Mesenchymal stem cell (in vitro differentiated cells and primary cell): ENCODE measurements around the gene PLCB1.

Source experiments
- DNase-seq: peaks from one replicate; pipeline ENCODE4 v3.0.0-alpha.2; 2013
- H2AFZ ChIP-seq: one replicate; pipeline ENCODE4 v1.6.1; 2013; ENCODE audit warnings: low read depth, mild to moderate bottlenecking, control low read depth, inconsistent platforms, low read length, moderate library complexity
- H2AK5ac ChIP-seq: 2 replicates; pipeline ENCODE4 v1.6.1; 2013; ENCODE audit warnings: low read length, moderate library complexity, mild to moderate bottlenecking, inconsistent platforms; ENCODE audit not compliant: severe bottlenecking
- H2BK120ac ChIP-seq: one replicate; pipeline ENCODE4 v1.6.1; 2013; ENCODE audit warnings: low read depth, mild to moderate bottlenecking, inconsistent platforms, low read length, moderate library complexity
- H2BK12ac ChIP-seq, 2 experiments: one replicate each; pipeline ENCODE4 v1.6.1; 2013; ENCODE audit warnings: inconsistent platforms in 2 of 2, low read length in 2 of 2, mild to moderate bottlenecking in 2 of 2, moderate library complexity in 2 of 2, control low read depth in 1 of 2
- H2BK15ac ChIP-seq: one replicate; pipeline ENCODE4 v1.6.1; 2013; ENCODE audit warnings: mild to moderate bottlenecking, low read depth, inconsistent platforms; ENCODE audit not compliant: poor library complexity, severe bottlenecking
- H2BK5ac ChIP-seq: 2 replicates; pipeline ENCODE4 v1.6.1; 2013; ENCODE audit warnings: low read depth, mild to moderate bottlenecking, low read length, control low read depth, inconsistent platforms; ENCODE audit not compliant: poor library complexity, severe bottlenecking
- H3K14ac ChIP-seq, 2 experiments: one replicate each; pipeline ENCODE4 v1.6.1; 2013; ENCODE audit warnings: inconsistent platforms in 2 of 2, low read length in 2 of 2, control low read depth in 1 of 2, mild to moderate bottlenecking in 1 of 2, moderate library complexity in 1 of 2
- H3K18ac ChIP-seq, 2 experiments: one replicate each; pipeline ENCODE4 v1.6.1; 2013; ENCODE audit warnings: inconsistent platforms in 2 of 2, low read length in 2 of 2, control low read depth in 1 of 2, low read depth in 1 of 2, mild to moderate bottlenecking in 1 of 2
- H3K23ac ChIP-seq, 2 experiments: one replicate each; pipeline ENCODE4 v1.6.1; 2013; ENCODE audit warnings: inconsistent platforms in 2 of 2, low read length in 2 of 2, mild to moderate bottlenecking in 2 of 2, moderate library complexity in 2 of 2, control low read depth in 1 of 2
- H3K27ac ChIP-seq: 2 replicates; pipeline ENCODE4 v1.5.1; 2013; ENCODE audit warnings: mild to moderate bottlenecking, moderate library complexity, low read length, control low read depth, inconsistent platforms; ENCODE audit not compliant: poor library complexity, severe bottlenecking
- H3K27me3 ChIP-seq, 2 experiments: 2 replicates each; pipeline versions ENCODE4 v1.6.1 to v1.7.0; 2013; ENCODE audit warnings: low read length in 2 of 2, mild to moderate bottlenecking in 2 of 2, moderate library complexity in 2 of 2, control low read depth in 1 of 2, inconsistent platforms in 1 of 2; ENCODE audit not compliant: control insufficient read depth in 1 of 2, insufficient read depth in 1 of 2
- H3K36me3 ChIP-seq, 2 experiments: 2 replicates each; pipeline versions ENCODE4 v1.6.1 to v1.7.0; 2013; ENCODE audit warnings: low read length in 2 of 2, control low read depth in 1 of 2, inconsistent platforms in 1 of 2, low read depth in 1 of 2, mild to moderate bottlenecking in 1 of 2; ENCODE audit not compliant: insufficient read depth in 2 of 2, control insufficient read depth in 1 of 2
- H3K4ac ChIP-seq, 2 experiments: one replicate each; pipeline ENCODE4 v1.6.1; 2013; ENCODE audit warnings: inconsistent platforms in 2 of 2, low read length in 2 of 2, mild to moderate bottlenecking in 2 of 2, moderate library complexity in 2 of 2, control low read depth in 1 of 2, low read depth in 1 of 2
- H3K4me1 ChIP-seq: 2 replicates; pipeline ENCODE4 v1.6.1; 2013; ENCODE audit warnings: low read depth, low read length, control low read depth; ENCODE audit not compliant: control insufficient read depth, insufficient read depth
- H3K4me2 ChIP-seq: 2 replicates; pipeline ENCODE4 v1.6.1; 2013; ENCODE audit warnings: low read length, mild to moderate bottlenecking, inconsistent platforms; ENCODE audit not compliant: poor library complexity, severe bottlenecking
- H3K4me3 ChIP-seq, 2 experiments: 2 replicates each; pipeline versions ENCODE4 v1.5.1 to v1.7.0; 2013; ENCODE audit warnings: low read length in 2 of 2, mild to moderate bottlenecking in 2 of 2, control low read depth in 1 of 2, low read depth in 1 of 2; ENCODE audit not compliant: insufficient read depth in 1 of 2
- H3K79me1 ChIP-seq: replicated peaks from 2 replicates; pipeline ENCODE4 v1.6.1; 2013; ENCODE audit warnings: mild to moderate bottlenecking, control low read depth, low read length, inconsistent platforms; ENCODE audit not compliant: poor library complexity, severe bottlenecking
- H3K9ac ChIP-seq: 2 replicates; pipeline ENCODE4 v1.7.0; 2013; ENCODE audit warnings: mild to moderate bottlenecking, low read length, moderate library complexity
- H3K9me3 ChIP-seq: 2 replicates; pipeline ENCODE4 v1.7.0; 2013; ENCODE audit warnings: mild to moderate bottlenecking, low read length; ENCODE audit not compliant: control insufficient read depth
- H4K8ac ChIP-seq: one replicate; pipeline ENCODE4 v1.6.1; 2013; ENCODE audit warnings: inconsistent platforms, mild to moderate bottlenecking, low read length, moderate library complexity
- H4K91ac ChIP-seq: one replicate; pipeline ENCODE4 v1.6.1; 2013; ENCODE audit warnings: mild to moderate bottlenecking, low read length, inconsistent platforms
- WGBS: methylation state at CpG from one replicate; pipeline ENCODE4 v1.1.7; 2013; ENCODE audit warnings: mixed read lengths; 5-methylcytosine and 5-hydroxymethylcytosine counted together

Gene PLCB1

GRCh38 chr20:8210749-8211148, 78.7 kb downstream of the PLCB1 start:
- H2AK5ac ChIP-seq: no peak overlapping the region
- H3K36me3 ChIP-seq: no peaks in the 10 kb centered on the region
- H3K4ac ChIP-seq: no peak overlapping the region
- no peak overlapping the region for H4K8ac ChIP-seq
- no peak overlapping the region for H2BK5ac ChIP-seq
- H3K18ac ChIP-seq: peak overlapping the region in 1 of 2 experiments; percentile 11
- DNase-seq: no peak
- no peak overlapping the region for H3K14ac ChIP-seq
- no peak overlapping the region for H3K9ac ChIP-seq
- H3K23ac ChIP-seq: no peak overlapping the region
- no peaks in the 10 kb centered on the region for H3K79me1 ChIP-seq
- no peaks in the 10 kb centered on the region for H3K9me3 ChIP-seq
- no peak overlapping the region for H3K27ac ChIP-seq
- no peaks in the 10 kb centered on the region for H3K4me1 ChIP-seq
- H3K4me3 ChIP-seq: no peak overlapping the region
- H2BK120ac ChIP-seq: no peak overlapping the region
- H2BK15ac ChIP-seq: no peak overlapping the region
- 88% methylated on average over 1 of the region's 1 CpG for WGBS
- no peak overlapping the region for H2BK12ac ChIP-seq
- H3K4me2 ChIP-seq: no peak overlapping the region
- H3K27me3 ChIP-seq: no peaks in the 10 kb centered on the region
- H4K91ac ChIP-seq: no peak overlapping the region
- H2AFZ ChIP-seq: no peak overlapping the region

GRCh38 chr20:8212286-8212685, 80.2 kb downstream of the PLCB1 start:
- H4K8ac ChIP-seq: no peak overlapping the region
- H2AK5ac ChIP-seq: no peak overlapping the region
- no peak overlapping the region for H2BK120ac ChIP-seq
- no peak overlapping the region for H3K14ac ChIP-seq
- H3K18ac ChIP-seq: no peak overlapping the region
- H2AFZ ChIP-seq: no peak overlapping the region
- no peak overlapping the region for H2BK15ac ChIP-seq
- DNase-seq: peak; percentile 41
- no peak overlapping the region for H3K23ac ChIP-seq
- H3K79me1 ChIP-seq: no peaks in the 10 kb centered on the region
- no peak overlapping the region for H2BK5ac ChIP-seq
- no peak overlapping the region for H3K4me3 ChIP-seq
- H3K27ac ChIP-seq: no peak overlapping the region
- no peak overlapping the region for H3K4ac ChIP-seq
- H3K9ac ChIP-seq: no peak overlapping the region
- H3K9me3 ChIP-seq: no peaks in the 10 kb centered on the region
- no peak overlapping the region for H4K91ac ChIP-seq
- no peaks in the 10 kb centered on the region for H3K27me3 ChIP-seq
- no peak overlapping the region for H3K4me2 ChIP-seq
- H2BK12ac ChIP-seq: no peak overlapping the region
- WGBS: 68% methylated on average over 2 of the region's 3 CpGs
- H3K4me1 ChIP-seq: no peaks in the 10 kb centered on the region
- no peaks in the 10 kb centered on the region for H3K36me3 ChIP-seq

GRCh38 chr20:8213270-8213669, 81.2 kb downstream of the PLCB1 start:
- no peaks in the 10 kb centered on the region for H3K9me3 ChIP-seq
- DNase-seq: no peak
- H3K4ac ChIP-seq: no peak overlapping the region
- H2BK12ac ChIP-seq: peak overlapping the region in 1 of 2 experiments; percentile 26
- no peak overlapping the region for H4K91ac ChIP-seq
- WGBS: 98% methylated on average over 1 of the region's 1 CpG
- H2BK15ac ChIP-seq: no peak overlapping the region
- no peak overlapping the region for H4K8ac ChIP-seq
- no peak overlapping the region for H3K14ac ChIP-seq
- no peaks in the 10 kb centered on the region for H3K27me3 ChIP-seq
- no peak overlapping the region for H3K18ac ChIP-seq
- no peaks in the 10 kb centered on the region for H3K79me1 ChIP-seq
- H3K4me2 ChIP-seq: no peak overlapping the region
- no peak overlapping the region for H3K23ac ChIP-seq
- no peak overlapping the region for H2BK120ac ChIP-seq
- H3K9ac ChIP-seq: no peak overlapping the region
- no peak overlapping the region for H3K4me3 ChIP-seq
- no peak overlapping the region for H2AK5ac ChIP-seq
- no peak overlapping the region for H2AFZ ChIP-seq
- H3K27ac ChIP-seq: no peak overlapping the region
- H3K4me1 ChIP-seq: no peaks in the 10 kb centered on the region
- H3K36me3 ChIP-seq: no peaks in the 10 kb centered on the region
- no peak overlapping the region for H2BK5ac ChIP-seq

GRCh38 chr20:8213831-8214587, 81.9 kb downstream of the PLCB1 start:
- Histone ChIP-seq H2AFZ (no peak overlapping the region), H3K9me3 (no peaks in the 10 kb centered on the region), H2AK5ac (no peak overlapping the region), H3K23ac (no peak overlapping the region), H3K36me3 (no peaks in the 10 kb centered on the region), H4K8ac (no peak overlapping the region), H3K4ac (no peak overlapping the region), H3K27ac (no peak overlapping the region), H2BK12ac (peak overlapping the region in 1 of 2 experiments; percentile 8), H4K91ac (no peak overlapping the region), H3K14ac (no peak overlapping the region), H2BK120ac (no peak overlapping the region), H3K18ac (no peak overlapping the region), H3K27me3 (no peaks in the 10 kb centered on the region), H3K4me1 (no peaks in the 10 kb centered on the region), H3K4me3 (no peak overlapping the region), H2BK15ac (no peak overlapping the region), H3K4me2 (no peak overlapping the region), H2BK5ac (no peak overlapping the region), H3K9ac (no peak overlapping the region), H3K79me1 (no peaks in the 10 kb centered on the region)
- 95% methylated on average over 12 of the region's 12 CpGs for WGBS
- DNase-seq: no peak
